ACC112 (cell line): ENCODE measurements around the gene KHDRBS1.

Experiments used
- H2AFZ ChIP-seq: fragments of 200-600 bp; sonication (generic); one replicate; pipeline ENCODE4 v1.6.0; 2017; ENCODE audit warnings: antibody characterized with exemption, low read length; ENCODE audit not compliant: unreplicated experiment
- H3K27ac ChIP-seq: fragments of 200-600 bp; sonication (generic); 2 replicates; pipeline ENCODE4 v1.5.1; 2014; ENCODE audit warnings: low read depth, mild to moderate bottlenecking, antibody characterized with exemption, low read length, moderate library complexity
- H3K27me3 ChIP-seq: fragments of 200-600 bp; sonication (generic); 2 replicates; pipeline ENCODE4 v1.6.1; 2014; ENCODE audit warnings: mild to moderate bottlenecking, antibody characterized with exemption, low read length, moderate library complexity, mixed read lengths; ENCODE audit not compliant: insufficient read depth
- H3K36me3 ChIP-seq: fragments of 200-600 bp; sonication (generic); 2 replicates; pipeline ENCODE4 v1.6.1; 2016; ENCODE audit warnings: mild to moderate bottlenecking, antibody characterized with exemption, low read length, moderate library complexity, mixed read lengths; ENCODE audit not compliant: insufficient read depth
- H3K4me1 ChIP-seq: fragments of 200-600 bp; sonication (generic); one replicate; pipeline ENCODE4 v1.6.1; 2016; ENCODE audit warnings: low read length, mixed read lengths; ENCODE audit not compliant: insufficient read depth, unreplicated experiment, control insufficient read depth
- H3K4me3 ChIP-seq: fragments of 200-600 bp; sonication (generic); 2 replicates; pipeline ENCODE4 v1.5.1; 2014; ENCODE audit warnings: mild to moderate bottlenecking, low read depth, low read length
- H3K79me2 ChIP-seq: fragments of 200-600 bp; sonication (generic); one replicate; pipeline ENCODE4 v1.6.0; 2016; ENCODE audit warnings: low read length; ENCODE audit not compliant: control insufficient read depth, unreplicated experiment, insufficient read depth

The KHDRBS1 gene, protein sequence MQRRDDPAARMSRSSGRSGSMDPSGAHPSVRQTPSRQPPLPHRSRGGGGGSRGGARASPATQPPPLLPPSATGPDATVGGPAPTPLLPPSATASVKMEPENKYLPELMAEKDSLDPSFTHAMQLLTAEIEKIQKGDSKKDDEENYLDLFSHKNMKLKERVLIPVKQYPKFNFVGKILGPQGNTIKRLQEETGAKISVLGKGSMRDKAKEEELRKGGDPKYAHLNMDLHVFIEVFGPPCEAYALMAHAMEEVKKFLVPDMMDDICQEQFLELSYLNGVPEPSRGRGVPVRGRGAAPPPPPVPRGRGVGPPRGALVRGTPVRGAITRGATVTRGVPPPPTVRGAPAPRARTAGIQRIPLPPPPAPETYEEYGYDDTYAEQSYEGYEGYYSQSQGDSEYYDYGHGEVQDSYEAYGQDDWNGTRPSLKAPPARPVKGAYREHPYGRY

GRCh38 chr1:32013386-32014198 is at the start of gene KHDRBS1:
Gene KHDRBS1 (plus strand): TSS chr1:32013868. CDS start chr1:32013996, 128 bp downstream.
- H3K4me3 ChIP-seq = peak within 1 kb of the TSS; percentile 95
- H3K36me3 ChIP-seq = no peaks in the 10 kb centered on the region
- peaks cover 46% of the 10 kb centered on the region for H3K79me2 ChIP-seq
- no peaks in the 10 kb centered on the region for H3K27me3 ChIP-seq
- peak within 1 kb of the TSS; percentile 44 for H2AFZ ChIP-seq
- peak within 1 kb of the TSS; percentile 87 for H3K27ac ChIP-seq
- peaks cover 22% of the 10 kb centered on the region for H3K4me1 ChIP-seq

- H3K27ac ChIP-seq = no peak overlapping the region
- H3K36me3 ChIP-seq = no peaks in the 10 kb centered on the region
- no peak overlapping the region for H3K4me3 ChIP-seq
- H3K4me1 ChIP-seq = no peaks in the 10 kb centered on the region
- H3K79me2 ChIP-seq = no peaks in the 10 kb centered on the region
- no peak overlapping the region for H2AFZ ChIP-seq
- H3K27me3 ChIP-seq = no peaks in the 10 kb centered on the region
These were observed 42.8 kb upstream of the KHDRBS1 start for GRCh38 chr1:31970873-31971272.

DNA sequence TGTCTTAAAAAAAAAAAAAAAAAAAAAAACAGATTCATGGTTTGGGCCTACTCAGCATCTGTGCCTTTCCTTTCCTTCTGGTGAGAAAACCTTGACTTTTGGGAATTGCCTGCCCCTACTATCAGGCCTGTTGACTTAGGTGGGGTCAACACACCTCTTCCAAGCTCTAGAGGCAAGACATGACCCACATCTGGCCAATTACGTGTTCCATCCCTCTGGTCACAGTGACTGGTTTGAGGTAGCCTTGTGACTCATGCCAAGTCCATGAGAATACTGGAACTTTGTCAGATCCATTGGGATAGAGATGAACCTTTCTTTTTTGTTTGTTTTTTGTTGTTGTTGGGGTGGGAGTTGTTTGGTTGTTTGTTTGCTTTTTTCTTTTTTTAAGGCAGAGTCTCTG is 37.3 kb upstream of the KHDRBS1 start:
- Histone ChIP-seq H3K27ac (no peak overlapping the region), H3K79me2 (no peaks in the 10 kb centered on the region), H3K4me1 (peaks cover 5% of the 10 kb centered on the region), H3K4me3 (no peak overlapping the region), H3K36me3 (no peaks in the 10 kb centered on the region), H3K27me3 (no peaks in the 10 kb centered on the region), H2AFZ (no peak overlapping the region)

- Histone ChIP-seq H2AFZ (no peak overlapping the region), H3K27me3 (no peaks in the 10 kb centered on the region), H3K79me2 (no peaks in the 10 kb centered on the region), H3K27ac (no peak overlapping the region; the same call in 1 of the 2 replicates), H3K4me1 (peaks cover 5% of the 10 kb centered on the region), H3K4me3 (no peak overlapping the region), H3K36me3 (no peaks in the 10 kb centered on the region)
These were observed 36.1 kb upstream of the KHDRBS1 start for GRCh38 chr1:31977385-31978131.

GRCh38 chr1:31978843-31979400 is 34.7 kb upstream of the KHDRBS1 start:
- Histone ChIP-seq H3K4me3 (no peak overlapping the region), H3K27me3 (no peaks in the 10 kb centered on the region), H2AFZ (no peak overlapping the region), H3K27ac (no peak overlapping the region), H3K79me2 (no peaks in the 10 kb centered on the region), H3K36me3 (0 out of 2 replicates have a peak, but pooled peaks cover 4% of the 10 kb centered on the region), H3K4me1 (peaks cover 5% of the 10 kb centered on the region)

GRCh38 chr1:31980835-31981455 is 32.7 kb upstream of the KHDRBS1 start:
- Histone ChIP-seq H3K79me2 (no peaks in the 10 kb centered on the region), H3K27me3 (no peaks in the 10 kb centered on the region), H3K27ac (no peak overlapping the region), H3K4me1 (peaks cover 16% of the 10 kb centered on the region), H3K4me3 (no peak overlapping the region), H2AFZ (no peak overlapping the region), H3K36me3 (0 out of 2 replicates have a peak, but pooled peaks cover 4% of the 10 kb centered on the region)

- H3K27ac ChIP-seq = no peak overlapping the region
- H3K4me1 ChIP-seq = peaks cover 16% of the 10 kb centered on the region
- H2AFZ ChIP-seq = no peak overlapping the region
- no peak overlapping the region for H3K4me3 ChIP-seq
- H3K36me3 ChIP-seq = 0 out of 2 replicates have a peak, but pooled peaks cover 4% of the 10 kb centered on the region
- H3K27me3 ChIP-seq = no peaks in the 10 kb centered on the region
- no peaks in the 10 kb centered on the region for H3K79me2 ChIP-seq
These were observed 32.2 kb upstream of the KHDRBS1 start for GRCh38 chr1:31981456-31981839.

DNA sequence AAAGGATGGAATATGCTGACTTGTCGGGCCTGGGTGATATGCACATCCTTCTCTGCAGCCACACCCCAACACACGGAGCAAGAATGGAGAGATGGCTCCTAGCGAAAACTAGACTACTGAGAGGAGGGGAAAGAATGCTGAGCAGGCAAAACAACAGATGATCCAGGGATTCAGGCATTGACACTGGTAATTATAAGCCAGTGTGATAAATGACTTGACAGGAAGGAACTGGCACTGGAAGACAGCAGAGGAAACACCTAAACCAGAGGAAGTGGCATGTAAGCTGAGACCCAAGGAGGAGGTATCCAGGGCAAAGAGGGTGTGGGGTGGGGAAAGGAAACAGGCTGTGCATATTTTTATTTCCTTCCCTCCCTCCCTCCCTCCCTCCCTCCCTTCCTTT is 31.7 kb upstream of the KHDRBS1 start:
- Histone ChIP-seq H3K27me3 (no peaks in the 10 kb centered on the region), H3K4me1 (peaks cover 14% of the 10 kb centered on the region), H3K4me3 (no peak overlapping the region), H2AFZ (no peak overlapping the region), H3K36me3 (0 out of 2 replicates have a peak, but pooled peaks cover 4% of the 10 kb centered on the region), H3K27ac (no peak overlapping the region), H3K79me2 (no peaks in the 10 kb centered on the region)

DNA sequence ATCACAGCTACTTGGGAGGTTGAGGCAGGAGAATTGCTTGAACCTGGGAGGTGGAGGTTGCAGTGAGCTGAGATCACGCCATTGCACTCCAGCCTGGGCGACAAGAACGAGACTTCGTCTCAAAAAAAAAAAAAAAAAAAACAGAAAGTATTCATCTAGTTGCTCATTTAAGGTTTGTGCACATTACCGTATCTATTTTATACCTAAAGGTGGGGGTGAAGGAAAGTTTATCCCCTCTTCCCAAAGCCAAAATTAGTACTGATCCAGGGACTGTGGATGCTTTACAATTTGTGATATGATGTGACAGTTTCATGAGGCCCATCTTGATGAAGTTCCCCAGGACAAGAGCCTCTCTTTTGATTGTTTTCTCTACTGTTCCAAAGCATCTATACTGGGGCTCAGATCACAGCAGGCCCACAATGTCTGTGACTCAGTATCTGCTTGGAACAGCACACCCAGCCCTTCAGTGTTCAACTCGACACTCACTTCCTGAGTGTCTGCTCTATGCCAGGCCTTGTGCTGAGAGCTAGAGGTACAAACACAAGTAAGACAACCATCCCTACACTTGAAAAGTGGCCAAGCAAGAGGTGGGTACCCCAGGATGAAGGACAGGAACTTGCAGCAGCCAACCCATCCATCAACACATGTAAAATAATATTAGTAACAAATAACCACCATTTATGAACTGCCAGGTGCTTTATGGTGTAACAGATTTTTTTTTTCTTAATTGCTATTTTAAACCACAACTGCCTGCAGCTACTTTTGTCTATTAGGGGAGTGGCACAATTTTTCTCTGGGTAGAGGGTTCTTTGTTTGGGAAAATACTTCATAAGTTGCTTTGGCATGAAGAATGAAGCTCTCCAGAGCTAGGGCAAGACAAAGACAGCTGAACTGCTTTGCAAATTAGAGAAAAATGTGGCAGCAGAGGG is 29.0 kb upstream of the KHDRBS1 start:
- Histone ChIP-seq H3K36me3 (0 out of 2 replicates have a peak, but pooled peaks cover 4% of the 10 kb centered on the region), H2AFZ (peak overlapping the region; percentile 97), H3K4me3 (no peak overlapping the region; the same call in 1 of the 2 replicates), H3K27me3 (no peaks in the 10 kb centered on the region), H3K4me1 (peaks cover 11% of the 10 kb centered on the region), H3K79me2 (no peaks in the 10 kb centered on the region), H3K27ac (peak overlapping the region; percentile 42)
